H9 (cell line): ENCODE measurements around the gene LRRC34. TPM values are rescaled to one million over a fixed set of nuclear protein-coding genes. Genes with fewer than 3 reads are reported as not detected.
A peak's percentile ranks its signal among the peaks of the same experiment; 100 is the strongest.

Experiments
- DNase-seq: peaks from one replicate; pipeline ENCODE4 v3.0.0-alpha.2; 2017
- H2AFZ ChIP-seq: one replicate; pipeline ENCODE4 v1.6.1; 2013; ENCODE audit warnings: mild to moderate bottlenecking, low read length, control low read depth, moderate library complexity
- H2AK5ac ChIP-seq: 2 replicates; pipeline ENCODE4 v1.6.1; 2013; ENCODE audit warnings: low read length, control low read depth, mixed read lengths; ENCODE audit not compliant: insufficient read length
- H2BK120ac ChIP-seq: one replicate; pipeline ENCODE4 v1.6.1; 2013; ENCODE audit warnings: low read depth, mild to moderate bottlenecking, low read length, control low read depth, inconsistent platforms; ENCODE audit not compliant: poor library complexity, severe bottlenecking
- H2BK12ac ChIP-seq: 2 replicates; pipeline ENCODE4 v1.6.1; 2013; ENCODE audit warnings: low read length, control low read depth, mixed read lengths, low read depth; ENCODE audit not compliant: insufficient read length
- H2BK15ac ChIP-seq: 2 replicates; pipeline ENCODE4 v1.6.1; 2013; ENCODE audit warnings: low read depth, low read length, control low read depth
- H2BK20ac ChIP-seq: one replicate; pipeline ENCODE4 v1.6.1; 2013; ENCODE audit warnings: low read depth, mild to moderate bottlenecking, low read length, control low read depth, inconsistent platforms; ENCODE audit not compliant: poor library complexity, severe bottlenecking
- H2BK5ac ChIP-seq: 2 replicates; pipeline ENCODE4 v1.6.1; 2013; ENCODE audit warnings: low read length, control low read depth, mixed read lengths; ENCODE audit not compliant: insufficient read length
- H3K14ac ChIP-seq: 2 replicates; pipeline ENCODE4 v1.6.1; 2013; ENCODE audit warnings: low read length, control low read depth; ENCODE audit not compliant: insufficient read depth
- H3K18ac ChIP-seq: 2 replicates; pipeline ENCODE4 v1.6.1; 2013; ENCODE audit warnings: low read depth, mild to moderate bottlenecking, mixed read lengths, low read length, control low read depth; ENCODE audit not compliant: insufficient read length
- H3K23ac ChIP-seq: 2 replicates; pipeline ENCODE4 v1.6.1; 2013; ENCODE audit warnings: low read length, control low read depth, mixed read lengths, low read depth; ENCODE audit not compliant: insufficient read length
- H3K23me2 ChIP-seq: 2 replicates; pipeline ENCODE4 v1.6.1; 2013; ENCODE audit warnings: low read depth, mild to moderate bottlenecking, mixed read lengths, low read length, control low read depth; ENCODE audit not compliant: insufficient read length, poor library complexity, severe bottlenecking
- H3K27ac ChIP-seq: 2 replicates; pipeline ENCODE4 v1.5.1; 2013; ENCODE audit warnings: low read length, control low read depth, mixed read lengths, low read depth; ENCODE audit not compliant: insufficient read length
- H3K27me3 ChIP-seq: 2 replicates; pipeline ENCODE4 v1.6.1; 2013; ENCODE audit warnings: low read length, control low read depth, inconsistent platforms; ENCODE audit not compliant: insufficient read depth
- H3K4ac ChIP-seq: 2 replicates; pipeline ENCODE4 v1.6.1; 2013; ENCODE audit warnings: low read depth, mild to moderate bottlenecking, control low read depth, inconsistent platforms, low read length, moderate library complexity
- H3K4me1 ChIP-seq: 2 replicates; pipeline ENCODE4 v1.6.1; 2013; ENCODE audit warnings: low read length, control low read depth, inconsistent platforms; ENCODE audit not compliant: insufficient read depth
- H3K4me2 ChIP-seq: 2 replicates; pipeline ENCODE4 v1.6.1; 2013; ENCODE audit warnings: low read length, control low read depth, mixed read lengths; ENCODE audit not compliant: insufficient read length, insufficient read depth
- H3K56ac ChIP-seq: 2 replicates; pipeline ENCODE4 v1.6.1; 2013; ENCODE audit warnings: low read depth, mild to moderate bottlenecking, mixed read lengths, low read length, control low read depth; ENCODE audit not compliant: insufficient read length
- H3K79me1 ChIP-seq: 2 replicates; pipeline ENCODE4 v1.6.1; 2013; ENCODE audit warnings: low read depth, mild to moderate bottlenecking, moderate library complexity, low read length, control low read depth, inconsistent platforms; ENCODE audit not compliant: insufficient read depth, poor library complexity, severe bottlenecking
- H3K79me2 ChIP-seq: 2 replicates; pipeline ENCODE4 v1.6.1; 2013; ENCODE audit warnings: low read length, control low read depth, inconsistent platforms; ENCODE audit not compliant: insufficient read depth
- H3K9ac ChIP-seq: 2 replicates; pipeline ENCODE4 v1.6.1; 2013; ENCODE audit warnings: low read length, control low read depth, mixed read lengths; ENCODE audit not compliant: insufficient read length; ENCODE audit errors: extremely low read depth
- H3K9me3 ChIP-seq: one replicate; pipeline ENCODE4 v1.6.1; 2013; ENCODE audit warnings: low read depth, low read length, inconsistent platforms; ENCODE audit not compliant: control insufficient read depth
- H3T11ph ChIP-seq: one replicate; pipeline ENCODE4 v1.6.1; 2013; ENCODE audit warnings: mild to moderate bottlenecking, low read length, control low read depth, inconsistent platforms
- H4K20me1 ChIP-seq: one replicate; pipeline ENCODE4 v1.6.1; 2013; ENCODE audit not compliant: control insufficient read depth, insufficient read length, insufficient read depth
- H4K5ac ChIP-seq: 2 replicates; pipeline ENCODE4 v1.6.1; 2013; ENCODE audit warnings: low read depth, mild to moderate bottlenecking, mixed read lengths, low read length, control low read depth; ENCODE audit not compliant: insufficient read length
- H4K8ac ChIP-seq: replicated peaks from 2 replicates; pipeline ENCODE4 v1.6.1; 2013; ENCODE audit warnings: low read length, control low read depth, mixed read lengths, low read depth; ENCODE audit not compliant: insufficient read length
- H4K91ac ChIP-seq: 2 replicates; pipeline ENCODE4 v1.6.1; 2013; ENCODE audit warnings: low read depth, mild to moderate bottlenecking, moderate library complexity, mixed read lengths, low read length, control low read depth; ENCODE audit not compliant: insufficient read length
- H3K27ac Mint-ChIP-seq, 3 experiments: 2 replicates in 2 of 3; 3 replicates in 1 of 3; pipeline ENCODE4 v1.8.0; 2020 to 2021; ENCODE audit warnings: mixed read lengths in 3 of 3, mild to moderate bottlenecking in 1 of 3, moderate library complexity in 1 of 3
- H3K27me3 Mint-ChIP-seq: 2 replicates; pipeline ENCODE4 v1.8.0; 2021; ENCODE audit warnings: low read depth, mild to moderate bottlenecking, moderate library complexity, mixed read lengths
- H3K36me3 Mint-ChIP-seq, 3 experiments: 2 replicates in 2 of 3; 3 replicates in 1 of 3; pipeline ENCODE4 v1.8.0; 2020 to 2021; ENCODE audit warnings: low read depth in 3 of 3, mixed read lengths in 3 of 3; ENCODE audit not compliant: insufficient read depth in 1 of 3
- H3K4me1 Mint-ChIP-seq, 2 experiments: 2 replicates each; pipeline ENCODE4 v1.8.0; 2020; ENCODE audit warnings: mixed read lengths in 2 of 2
- H3K4me3 Mint-ChIP-seq, 2 experiments: 2 replicates in 1 of 2; 3 replicates in 1 of 2; pipeline ENCODE4 v1.8.0; 2020 to 2021; ENCODE audit warnings: mild to moderate bottlenecking in 2 of 2, mixed read lengths in 2 of 2, moderate library complexity in 1 of 2
- H3K9me3 Mint-ChIP-seq, 2 experiments: 2 replicates in 1 of 2; 3 replicates in 1 of 2; pipeline ENCODE4 v1.8.0; 2020; ENCODE audit warnings: mild to moderate bottlenecking in 2 of 2, mixed read lengths in 2 of 2, moderate library complexity in 1 of 2
- CTCF ChIP-seq: fragments of 200-600 bp; sonication (generic); conservative IDR thresholded peaks from 3 replicates; pipeline ENCODE4 v1.8.0; 2021; ENCODE audit warnings: antibody characterized with exemption, mild to moderate bottlenecking
- WGBS: extraction: QIAGEN DNeasy Blood & Tissue Kit; methylation state at CpG from one replicate; pipeline ENCODE4 v1.1.7; 2013; ENCODE audit warnings: missing lambda C conversion rate, low lambda C conversion rate, mixed read lengths; ENCODE audit not compliant: insufficient read length; ENCODE audit errors: extremely low coverage; 5-methylcytosine and 5-hydroxymethylcytosine counted together
- total RNA-seq: library from RNA; stranded (reverse); gene quantifications from 2 replicates; pipeline ENCODE4 v1.2.1, GENCODE V29; 2021

LRRC34 gene
- total RNA-seq, 1 experiment from 2014 or later, result 4.6 TPM

GRCh38 chr3:169836078-169836941 lies 23.6 kb upstream of the LRRC34 start:
- no peak overlapping the region for H3K9ac ChIP-seq
- no peak overlapping the region for H3K56ac ChIP-seq
- no peak for TF ChIP-seq CTCF
- H3K23me2 ChIP-seq, result no peaks in the 10 kb centered on the region
- H3K27me3 ChIP-seq, result no peaks in the 10 kb centered on the region
- H3K4me1 ChIP-seq, result no peaks in the 10 kb centered on the region
- peaks cover 7 to 11% of the 10 kb centered on the region in 2 experiments for H3K4me1 Mint-ChIP-seq
- H2BK5ac ChIP-seq, result no peak overlapping the region
- no peak overlapping the region for H2AK5ac ChIP-seq
- no peak overlapping the region for H3K27ac ChIP-seq
- H3K9me3 Mint-ChIP-seq, result no peaks in the 10 kb centered on the region
- H2BK20ac ChIP-seq, result no peak overlapping the region
- WGBS, result no CpG with 5 or more reads among the region's 5 CpGs
- no peak overlapping the region for H3K4ac ChIP-seq
- H2BK120ac ChIP-seq, result no peak overlapping the region
- no peak overlapping the region for H3K4me2 ChIP-seq
- no peak overlapping the region for H4K91ac ChIP-seq
- H2BK15ac ChIP-seq, result no peak overlapping the region
- no peak overlapping the region for H2BK12ac ChIP-seq
- no peak overlapping the region for H4K8ac ChIP-seq
- no peak overlapping the region for H3K4me3 Mint-ChIP-seq
- no peaks in the 10 kb centered on the region for H3K79me1 ChIP-seq
- no peaks in the 10 kb centered on the region for H3K36me3 Mint-ChIP-seq
- H3K14ac ChIP-seq, result no peak overlapping the region
- H4K20me1 ChIP-seq, result no peaks in the 10 kb centered on the region
- no peak for DNase-seq
- peak overlapping the region; percentile 25 to 65 (median 38); a peak in 5 of 7 replicates for H3K27ac Mint-ChIP-seq
- no peak overlapping the region for H2AFZ ChIP-seq
- no peak overlapping the region for H3K18ac ChIP-seq
- no peaks in the 10 kb centered on the region for H3K27me3 Mint-ChIP-seq
- no peaks in the 10 kb centered on the region for H3K79me2 ChIP-seq
- H3K9me3 ChIP-seq, result no peaks in the 10 kb centered on the region
- H3K23ac ChIP-seq, result no peak overlapping the region
- H3T11ph ChIP-seq, result no peak overlapping the region
- H4K5ac ChIP-seq, result no peak overlapping the region
